Measurements from ENCODE around the gene SPOP.
"Not testable (repeated sequence)": the region's sequence is repeated elsewhere in the genome, so short reads cannot be mapped to it uniquely, and the experiment has no call there.

Gene SPOP

GRCh38 chr17:49656247-49656646 lies 21.6 kb downstream of the SPOP start:
- no peak for DNase-seq (ENCODE audit: low read depth, low spot score)

- DNase-seq (ENCODE audit: low read depth, low spot score) = no peak
Observed at GRCh38 chr17:49647256-49647585, 30.7 kb downstream of the SPOP start.

- no peak for DNase-seq (ENCODE audit: low read depth, low spot score)
Observed at GRCh38 chr17:49646391-49647255, 31.3 kb downstream of the SPOP start.

GRCh38 chr17:49646056-49646390 lies 31.9 kb downstream of the SPOP start:
- DNase-seq (ENCODE audit: low read depth, low spot score) = not testable (repeated sequence)

- DNase-seq (ENCODE audit: low read depth, low spot score) = no peak
Observed at GRCh38 chr17:49645654-49646053, 32.2 kb downstream of the SPOP start.

- DNase-seq (ENCODE audit: low read depth, low spot score) = no peak
Observed at GRCh38 chr17:49640556-49640955, 37.3 kb downstream of the SPOP start.

GRCh38 chr17:49638818-49639217 lies 39.1 kb downstream of the SPOP start:
- no peak for DNase-seq (ENCODE audit: low read depth, low spot score)

- no peak for DNase-seq (ENCODE audit: low read depth, low spot score)
Observed at GRCh38 chr17:49637739-49638138, 40.2 kb downstream of the SPOP start.

- DNase-seq (ENCODE audit: low read depth, low spot score) = no peak
Observed at GRCh38 chr17:49637050-49637449, 40.8 kb downstream of the SPOP start.

GRCh38 chr17:49635121-49635520 lies 42.8 kb downstream of the SPOP start:
- no peak for DNase-seq (ENCODE audit: low read depth, low spot score)

- no peak for DNase-seq (ENCODE audit: low read depth, low spot score)
Observed at GRCh38 chr17:49634485-49634860, 43.4 kb downstream of the SPOP start.

GRCh38 chr17:49633762-49634484 lies 44.0 kb downstream of the SPOP start:
- no peak for DNase-seq (ENCODE audit: low read depth, low spot score)

GRCh38 chr17:49633250-49633649 lies 44.6 kb downstream of the SPOP start:
- DNase-seq (ENCODE audit: low read depth, low spot score) = no peak

GRCh38 chr17:49632201-49632600 lies 45.7 kb downstream of the SPOP start:
- DNase-seq (ENCODE audit: low read depth, low spot score) = no peak

GRCh38 chr17:49631496-49631895 lies 46.4 kb downstream of the SPOP start:
- no peak for DNase-seq (ENCODE audit: low read depth, low spot score)

- no peak for DNase-seq (ENCODE audit: low read depth, low spot score)
Observed at GRCh38 chr17:49630113-49630900, 47.6 kb downstream of the SPOP start.

GRCh38 chr17:49629447-49629846 lies 48.5 kb downstream of the SPOP start:
- no peak for DNase-seq (ENCODE audit: low read depth, low spot score)

- DNase-seq (ENCODE audit: low read depth, low spot score) = no peak
Observed at GRCh38 chr17:49624896-49625295, 53.0 kb downstream of the SPOP start.

GRCh38 chr17:49621946-49622529 lies 55.9 kb downstream of the SPOP start:
- no peak for DNase-seq (ENCODE audit: low read depth, low spot score)

- DNase-seq (ENCODE audit: low read depth, low spot score) = no peak
Observed at GRCh38 chr17:49621420-49621819, 56.5 kb downstream of the SPOP start.

GRCh38 chr17:49618028-49618611 lies 59.8 kb downstream of the SPOP start:
- no peak for DNase-seq (ENCODE audit: low read depth, low spot score)

Data from activated CD4-positive, CD25-positive, alpha-beta regulatory T cell treated with anti-CD3 and anti-CD28 coated beads, Interleukin-2, amount 50 U/mL, for 16 hours (primary cell).